HFFc6 (cell line): ENCODE data around the gene DAZAP1. TPM values are rescaled to one million over a fixed set of nuclear protein-coding genes. Genes with fewer than 3 reads are reported as not detected.

Experiments used
- DNase-seq: peaks from one replicate; pipeline ENCODE4 v3.0.0-alpha.2; 2018
- H3K27ac Mint-ChIP-seq: 2 replicates; pipeline ENCODE4 v1.8.0; 2020; ENCODE audit warnings: mild to moderate bottlenecking, mixed read lengths
- H3K27me3 Mint-ChIP-seq: 2 replicates; pipeline ENCODE4 v1.8.0; 2021; ENCODE audit warnings: mild to moderate bottlenecking, moderate library complexity, mixed read lengths; ENCODE audit not compliant: insufficient read depth
- H3K36me3 Mint-ChIP-seq: 2 replicates; pipeline ENCODE4 v1.8.0; 2021; ENCODE audit warnings: low read depth, mixed read lengths
- H3K4me1 Mint-ChIP-seq: 2 replicates; pipeline ENCODE4 v1.8.0; 2020; ENCODE audit warnings: low read depth, mixed read lengths
- H3K4me3 Mint-ChIP-seq: 2 replicates; pipeline ENCODE4 v1.8.0; 2020; ENCODE audit warnings: mild to moderate bottlenecking, moderate library complexity, mixed read lengths
- H3K9me3 Mint-ChIP-seq: 2 replicates; pipeline ENCODE4 v1.8.0; 2020; ENCODE audit warnings: mild to moderate bottlenecking, mixed read lengths
- total RNA-seq, 6 experiments: library from RNA; stranded (reverse); fragmentation: NEBNext Ultra II Directional; extraction: Animal tissue kit (Norgen Biotek cat#: 25700); gene quantifications; 2 replicates in 1 of 6; 3 replicates in 5 of 6; pipeline ENCODE4 v1.2.3, GENCODE V29; 2021
- TF ChIP-seq, protein P1 (sequence below): fragments of 200-600 bp; sonication (generic); IDR thresholded peaks from 2 replicates; pipeline ENCODE4 v1.5.0; 2021; ENCODE audit warnings: antibody characterized with exemption, mild to moderate bottlenecking

Gene DAZAP1
- total RNA-seq, 6 experiments from 2014 or later = 87.2 to 109 (median 103) TPM

DNA sequence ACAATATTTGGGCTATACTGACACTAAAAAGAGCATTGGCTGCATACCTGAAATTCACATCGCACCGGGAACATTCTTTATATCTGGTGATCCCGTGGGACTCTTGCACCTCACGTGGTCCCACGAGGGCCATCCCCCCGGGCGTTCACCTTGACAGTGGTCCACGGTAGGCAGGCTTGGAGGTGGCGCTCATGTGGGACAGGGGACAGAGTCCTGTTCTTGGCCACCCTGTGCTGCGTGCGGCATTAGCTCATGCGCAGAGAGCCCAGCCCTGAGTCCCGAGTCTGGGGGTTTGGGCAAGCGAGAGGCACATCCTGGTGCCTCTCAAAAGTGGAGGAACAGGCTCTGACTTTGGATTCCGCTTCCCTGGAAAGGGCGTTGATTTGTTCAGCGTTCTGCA lies 13.5 kb upstream of the DAZAP1 start:
- Mint-ChIP-seq H3K9me3 (no peaks in the 10 kb centered on the region), H3K27me3 (0 out of 2 replicates have a peak, but pooled peaks cover 1% of the 10 kb centered on the region), H3K4me1 (no peaks in the 10 kb centered on the region), H3K4me3 (no peak overlapping the region), H3K27ac (no peak overlapping the region), H3K36me3 (peaks cover 19% of the 10 kb centered on the region)
- TF ChIP-seq, protein P1, sequence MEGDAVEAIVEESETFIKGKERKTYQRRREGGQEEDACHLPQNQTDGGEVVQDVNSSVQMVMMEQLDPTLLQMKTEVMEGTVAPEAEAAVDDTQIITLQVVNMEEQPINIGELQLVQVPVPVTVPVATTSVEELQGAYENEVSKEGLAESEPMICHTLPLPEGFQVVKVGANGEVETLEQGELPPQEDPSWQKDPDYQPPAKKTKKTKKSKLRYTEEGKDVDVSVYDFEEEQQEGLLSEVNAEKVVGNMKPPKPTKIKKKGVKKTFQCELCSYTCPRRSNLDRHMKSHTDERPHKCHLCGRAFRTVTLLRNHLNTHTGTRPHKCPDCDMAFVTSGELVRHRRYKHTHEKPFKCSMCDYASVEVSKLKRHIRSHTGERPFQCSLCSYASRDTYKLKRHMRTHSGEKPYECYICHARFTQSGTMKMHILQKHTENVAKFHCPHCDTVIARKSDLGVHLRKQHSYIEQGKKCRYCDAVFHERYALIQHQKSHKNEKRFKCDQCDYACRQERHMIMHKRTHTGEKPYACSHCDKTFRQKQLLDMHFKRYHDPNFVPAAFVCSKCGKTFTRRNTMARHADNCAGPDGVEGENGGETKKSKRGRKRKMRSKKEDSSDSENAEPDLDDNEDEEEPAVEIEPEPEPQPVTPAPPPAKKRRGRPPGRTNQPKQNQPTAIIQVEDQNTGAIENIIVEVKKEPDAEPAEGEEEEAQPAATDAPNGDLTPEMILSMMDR = no peak
- DNase-seq = no peak

DNA sequence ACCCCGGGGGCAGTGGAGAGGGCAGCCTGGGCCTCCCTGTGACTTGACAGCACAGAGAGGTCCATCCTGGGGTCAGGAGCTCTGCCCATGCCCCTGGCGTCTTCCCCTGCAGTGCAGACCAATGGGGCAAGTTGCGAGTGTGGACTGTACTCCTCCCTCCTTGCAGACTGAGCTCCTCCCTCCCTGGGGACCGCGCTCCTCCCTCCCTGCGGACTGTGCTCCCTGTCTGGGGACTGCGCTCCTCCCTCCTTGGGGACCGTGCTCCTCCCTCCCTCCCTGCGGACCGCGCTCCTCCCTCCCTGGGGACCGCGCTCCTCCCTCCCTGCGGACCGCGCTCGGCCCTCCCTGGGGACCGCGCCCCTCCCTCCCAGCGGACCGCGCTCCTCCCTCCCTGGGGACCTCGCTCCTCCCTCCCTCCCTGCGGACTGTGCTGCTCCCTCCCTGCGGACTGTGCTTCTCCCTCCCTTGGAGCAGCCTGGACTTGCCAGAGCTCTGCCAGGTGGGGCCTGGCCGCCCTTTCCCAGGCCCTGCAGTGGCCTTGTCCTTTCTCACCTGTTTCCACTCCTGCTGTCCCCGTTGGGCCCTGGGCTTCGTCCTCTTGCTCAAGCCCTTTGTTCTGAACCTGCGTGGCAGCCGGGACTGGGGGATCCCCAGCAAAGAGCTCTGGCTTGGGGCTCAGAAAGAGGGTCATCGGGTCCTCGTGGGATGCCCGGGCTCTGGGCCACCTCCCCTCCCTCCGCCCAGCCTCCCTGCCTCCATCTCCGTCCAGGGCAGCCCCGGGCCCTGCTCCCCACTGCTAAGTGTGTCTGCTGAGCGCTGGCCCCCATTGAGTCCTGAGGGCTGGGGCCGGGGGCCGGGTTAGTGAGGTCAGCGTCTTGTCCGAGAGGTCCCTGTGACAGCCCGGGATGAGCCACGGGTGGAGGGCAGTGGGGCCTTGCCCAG lies 12.9 kb upstream of the DAZAP1 start:
- DNase-seq = no peak

DNA sequence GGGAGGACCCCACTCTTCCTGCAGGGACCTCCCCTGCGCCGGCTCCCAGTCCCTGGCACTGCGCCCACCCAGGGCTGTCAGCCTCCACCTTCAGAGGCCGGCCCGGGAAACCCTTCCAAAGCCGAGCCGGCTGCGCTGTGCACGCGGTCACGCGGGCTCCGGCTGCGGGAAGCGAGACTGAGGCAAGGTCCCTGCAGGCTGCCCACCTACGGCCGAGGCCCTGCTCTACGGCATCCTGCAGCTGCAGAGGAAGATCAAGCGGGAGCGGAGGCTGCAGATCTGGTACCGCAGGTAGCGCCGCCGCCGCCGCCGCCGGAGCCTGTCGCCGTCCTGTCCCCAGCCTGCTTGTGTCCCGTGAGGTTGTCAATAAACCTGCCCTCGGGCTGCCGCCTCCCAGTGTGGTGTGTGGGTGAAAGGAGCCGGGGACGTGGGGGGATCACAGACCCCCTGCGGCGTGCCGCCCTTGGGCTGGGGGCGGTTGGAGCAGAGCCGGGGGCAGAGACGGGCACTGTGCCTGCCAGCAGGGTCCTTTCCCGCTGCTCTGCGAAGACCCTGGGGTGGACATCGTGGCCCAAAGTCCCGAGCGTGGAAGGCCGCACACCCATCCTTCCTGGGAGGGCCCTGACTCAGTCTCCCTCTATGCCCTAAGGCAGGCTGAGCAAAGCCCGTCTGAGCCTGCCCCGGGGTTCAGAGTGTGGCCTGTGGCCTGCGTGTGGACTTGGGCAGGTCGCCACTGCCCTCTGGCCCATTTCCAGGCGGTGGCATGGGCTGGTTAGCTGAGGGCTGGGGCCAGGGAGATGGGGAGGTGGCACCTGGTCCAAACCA lies 12.0 kb upstream of the DAZAP1 start:
- DNase-seq = no peak
- no peaks in the 10 kb centered on the region for H3K9me3 Mint-ChIP-seq
- TF ChIP-seq, protein P1 = no peak
- H3K27ac Mint-ChIP-seq = no peak overlapping the region
- peaks cover 4% of the 10 kb centered on the region; the same call in 1 of the 2 replicates for H3K4me1 Mint-ChIP-seq
- no peak overlapping the region for H3K4me3 Mint-ChIP-seq
- H3K27me3 Mint-ChIP-seq = 0 out of 2 replicates have a peak, but pooled peaks cover 1% of the 10 kb centered on the region
- peaks cover 11% of the 10 kb centered on the region; the same call in 1 of the 2 replicates for H3K36me3 Mint-ChIP-seq

More for the DNA sequence above, 12.9 kb upstream of the DAZAP1 start:
- Mint-ChIP-seq H3K27me3 (0 out of 2 replicates have a peak, but pooled peaks cover 1% of the 10 kb centered on the region), H3K27ac (no peak overlapping the region), H3K36me3 (peaks cover 12% of the 10 kb centered on the region; the same call in 1 of the 2 replicates), H3K9me3 (no peaks in the 10 kb centered on the region), H3K4me3 (no peak overlapping the region), H3K4me1 (no peaks in the 10 kb centered on the region)
- TF ChIP-seq, protein P1 = no peak

DNA sequence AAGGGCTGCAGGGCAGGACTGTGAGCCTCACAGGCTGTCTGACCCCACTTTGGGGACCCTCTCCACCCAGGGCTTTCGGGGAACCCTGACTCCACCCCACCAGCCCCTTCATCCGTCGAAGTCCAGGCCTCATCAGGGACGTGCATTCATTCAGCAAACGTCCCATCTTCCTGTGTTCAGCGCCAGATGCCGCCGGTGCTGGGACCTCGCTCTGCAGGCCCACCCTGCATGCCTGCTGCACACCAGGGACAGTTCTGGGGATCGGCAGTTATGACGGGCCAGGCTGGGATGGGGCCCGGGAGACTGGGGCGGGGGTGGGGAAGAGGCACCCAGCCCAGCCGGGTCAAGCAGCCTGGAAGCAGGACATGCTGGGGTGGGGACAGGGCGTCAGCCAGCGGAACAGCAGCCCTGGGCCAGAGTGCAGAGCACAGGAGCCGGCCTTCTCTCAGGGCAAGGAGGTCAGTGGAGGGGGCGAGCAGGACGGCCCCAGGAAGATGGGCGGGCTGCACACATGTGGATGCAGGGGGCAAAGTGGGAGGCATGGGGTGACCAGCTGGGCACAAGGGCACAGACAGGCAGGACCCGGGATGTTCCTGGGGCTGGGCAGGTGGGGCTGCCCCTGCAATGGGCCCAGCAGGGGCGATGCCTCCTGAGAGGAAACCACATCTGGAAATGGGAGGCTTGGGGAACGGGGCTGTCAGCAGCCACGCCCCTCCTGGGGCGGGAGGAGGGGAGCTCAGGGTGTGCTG lies 11.2 kb upstream of the DAZAP1 start:
- TF ChIP-seq, protein P1 = no peak
- Mint-ChIP-seq H3K36me3 (peaks cover 8% of the 10 kb centered on the region; the same call in 1 of the 2 replicates), H3K9me3 (no peaks in the 10 kb centered on the region), H3K27ac (no peak overlapping the region), H3K4me1 (peaks cover 5% of the 10 kb centered on the region; the same call in 1 of the 2 replicates), H3K4me3 (no peak overlapping the region), H3K27me3 (0 out of 2 replicates have a peak, but pooled peaks cover 1% of the 10 kb centered on the region)
- DNase-seq = no peak
